HepG2 (cell line): ENCODE measurements around the gene CES2. TPM values are rescaled to one million over a fixed set of nuclear protein-coding genes. Genes with fewer than 3 reads are reported as not detected.

Source experiments
- HHEX ChIP-seq: IDR thresholded peaks from 2 replicates; pipeline ENCODE4 v1.6.1; 2016; ENCODE audit warnings: control low read depth
- KDM2A ChIP-seq: sonication (generic); formaldehyde crosslinking; IDR thresholded peaks from 2 replicates; pipeline ENCODE4 v1.4.0; 2020; ENCODE audit warnings: low read depth, missing genetic modification reagents, borderline replicate concordance
- KLF12 ChIP-seq: sonication (generic); formaldehyde crosslinking; IDR thresholded peaks from 2 replicates; pipeline ENCODE4 v1.4.0; 2020; ENCODE audit warnings: missing genetic modification reagents, borderline replicate concordance
- MED1 ChIP-seq: sonication (generic); formaldehyde crosslinking; IDR thresholded peaks from 2 replicates; pipeline ENCODE4 v1.4.0; 2020; ENCODE audit warnings: missing genetic modification reagents
- NR2C2 ChIP-seq: sonication (generic); formaldehyde crosslinking; IDR thresholded peaks from 2 replicates; pipeline ENCODE4 v1.4.0; 2020; ENCODE audit warnings: missing genetic modification reagents, mild to moderate bottlenecking, moderate library complexity, borderline replicate concordance
- RBM39 ChIP-seq: fragments of 200-400 bp; formaldehyde crosslinking; IDR thresholded peaks from one replicate; pipeline ENCODE4 v1.6.1; 2018; ENCODE audit warnings: antibody characterized with exemption, mild to moderate bottlenecking, low read depth, low read length; ENCODE audit not compliant: poor library complexity, severe bottlenecking
- RFXAP ChIP-seq: sonication (generic); formaldehyde crosslinking; IDR thresholded peaks from 2 replicates; pipeline ENCODE4 v1.4.0; 2020; ENCODE audit warnings: missing genetic modification reagents, borderline replicate concordance
- RNF2 ChIP-seq: fragments of 450-650 bp; conservative IDR thresholded peaks from 2 replicates; pipeline ENCODE4 v1.6.1; 2016; ENCODE audit warnings: low read depth
- SP1 ChIP-seq, 2 experiments: fragments of 450-650 bp in 1 of 2; sonication (generic) in 1 of 2; formaldehyde crosslinking in 1 of 2; IDR thresholded peaks; 2 replicates each; pipeline versions ENCODE4 v1.4.0 to v1.6.1; 2016 to 2020; ENCODE audit warnings: missing genetic modification reagents in 1 of 2
- ZFY ChIP-seq: sonication (generic); formaldehyde crosslinking; IDR thresholded peaks from 2 replicates; pipeline ENCODE4 v1.4.0; 2020; ENCODE audit warnings: missing genetic modification reagents
- ZNF557 ChIP-seq: sonication (generic); formaldehyde crosslinking; IDR thresholded peaks from 2 replicates; pipeline ENCODE4 v1.4.0; 2020; ENCODE audit warnings: missing genetic modification reagents
- ZNF724P ChIP-seq: sonication (generic); formaldehyde crosslinking; IDR thresholded peaks from 2 replicates; pipeline ENCODE4 v1.8.0; 2022; ENCODE audit warnings: missing genetic modification reagents, borderline replicate concordance
- polyA plus RNA-seq, 8 experiments: library from polyadenylated mRNA; depleted of rRNA in 3 of 8; stranded (reverse) in 7 of 8; unstranded in 1 of 8; fragments of >200 nt; fragmentation: Illumina TruSeq in 4 of 8; extraction: Trizol in 4 of 8; gene quantifications; 2 replicates each; pipeline versions ENCODE4 v1.2.1 to v1.2.3, GENCODE V29; 2011 to 2016; ENCODE audit warnings: low read depth in 4 of 8, missing spikeins in 1 of 8, mixed read lengths in 1 of 8; ENCODE audit not compliant: insufficient read depth in 1 of 8
- total RNA-seq, 5 experiments: library from RNA; depleted of rRNA; stranded (reverse); fragments of >200 nt; fragmentation: Illumina TruSeq; extraction: Trizol; gene quantifications; 2 replicates each; pipeline ENCODE4 v1.2.3, GENCODE V29; 2016; ENCODE audit warnings: low read depth in 1 of 5
- TF ChIP-seq, protein P1 (sequence below): sonication (generic); formaldehyde crosslinking; IDR thresholded peaks from 2 replicates; pipeline ENCODE4 v1.4.0; 2020; ENCODE audit warnings: mild to moderate bottlenecking, missing genetic modification reagents
- TF ChIP-seq, protein P2 (sequence below): IDR thresholded peaks from 2 replicates; pipeline ENCODE4 v1.6.1; 2012; ENCODE audit warnings: inconsistent platforms
- TF ChIP-seq, protein P3 (sequence below): IDR thresholded peaks from 2 replicates; pipeline ENCODE4 v1.6.1; 2012; ENCODE audit warnings: low read depth, low read length, improper control_type of control experiment
- TF ChIP-seq, protein P4 (sequence below): sonication (generic); formaldehyde crosslinking; IDR thresholded peaks from 2 replicates; pipeline ENCODE4 v1.9.0; 2022; ENCODE audit warnings: missing genetic modification reagents, mild to moderate bottlenecking, borderline replicate concordance
- TF ChIP-seq, protein P5 (sequence below): sonication (generic); formaldehyde crosslinking; IDR thresholded peaks from 2 replicates; pipeline ENCODE4 v1.5.1; 2020; ENCODE audit warnings: mild to moderate bottlenecking, missing genetic modification reagents, borderline replicate concordance
- TF ChIP-seq, protein P6 (sequence below): sonication (generic); formaldehyde crosslinking; IDR thresholded peaks from 2 replicates; pipeline ENCODE4 v1.5.0; 2020; ENCODE audit warnings: mild to moderate bottlenecking, missing genetic modification reagents

CES2 gene
- total and polyA plus RNA-seq, 2 of the 13 experiments (the other 11 are each of a cell fraction or from before 2014, with no cell fraction given), result 50.6 to 63.8 TPM

DNA sequence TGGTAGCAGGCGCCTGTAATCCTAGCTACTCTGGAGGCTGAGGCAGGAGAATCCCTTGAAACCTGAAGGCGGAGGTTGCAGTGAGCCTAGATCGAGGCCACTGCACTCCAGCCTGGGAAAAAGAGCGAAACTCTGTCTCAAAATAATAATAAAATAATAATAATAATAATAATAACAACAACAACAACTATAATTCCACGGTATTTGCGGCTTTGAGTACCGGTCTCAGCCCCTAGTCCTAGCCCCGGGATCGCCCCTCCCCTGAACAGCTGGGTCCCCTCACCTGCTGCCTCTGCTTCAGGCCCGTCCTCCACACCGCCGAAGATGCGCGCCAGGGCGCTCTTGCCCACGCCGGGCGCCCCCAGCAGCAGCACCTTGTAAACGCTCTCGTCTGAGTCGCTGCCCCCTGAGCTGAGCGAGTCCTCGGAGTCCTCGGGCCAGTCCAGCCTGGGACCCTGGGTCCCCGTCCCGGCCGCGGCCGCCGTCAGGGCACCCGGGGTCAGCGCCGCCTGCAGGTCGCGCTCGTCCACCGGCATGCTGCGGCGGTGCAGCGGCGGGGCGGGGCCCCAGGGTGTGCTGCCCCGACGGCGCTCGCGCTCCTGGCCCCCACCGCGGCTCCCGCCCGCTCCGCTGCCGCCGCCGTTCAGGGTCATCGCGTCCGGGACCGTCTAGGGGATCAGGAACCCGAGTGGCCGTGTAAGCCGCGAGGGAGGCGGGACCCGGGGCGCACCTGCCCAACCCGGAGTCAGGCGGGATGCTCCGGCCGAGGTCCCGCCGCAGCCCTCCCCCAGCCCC is 10.6 kb upstream of the CES2 start (continued):
- TF ChIP-seq, protein P1, sequence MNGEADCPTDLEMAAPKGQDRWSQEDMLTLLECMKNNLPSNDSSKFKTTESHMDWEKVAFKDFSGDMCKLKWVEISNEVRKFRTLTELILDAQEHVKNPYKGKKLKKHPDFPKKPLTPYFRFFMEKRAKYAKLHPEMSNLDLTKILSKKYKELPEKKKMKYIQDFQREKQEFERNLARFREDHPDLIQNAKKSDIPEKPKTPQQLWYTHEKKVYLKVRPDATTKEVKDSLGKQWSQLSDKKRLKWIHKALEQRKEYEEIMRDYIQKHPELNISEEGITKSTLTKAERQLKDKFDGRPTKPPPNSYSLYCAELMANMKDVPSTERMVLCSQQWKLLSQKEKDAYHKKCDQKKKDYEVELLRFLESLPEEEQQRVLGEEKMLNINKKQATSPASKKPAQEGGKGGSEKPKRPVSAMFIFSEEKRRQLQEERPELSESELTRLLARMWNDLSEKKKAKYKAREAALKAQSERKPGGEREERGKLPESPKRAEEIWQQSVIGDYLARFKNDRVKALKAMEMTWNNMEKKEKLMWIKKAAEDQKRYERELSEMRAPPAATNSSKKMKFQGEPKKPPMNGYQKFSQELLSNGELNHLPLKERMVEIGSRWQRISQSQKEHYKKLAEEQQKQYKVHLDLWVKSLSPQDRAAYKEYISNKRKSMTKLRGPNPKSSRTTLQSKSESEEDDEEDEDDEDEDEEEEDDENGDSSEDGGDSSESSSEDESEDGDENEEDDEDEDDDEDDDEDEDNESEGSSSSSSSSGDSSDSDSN (CRISPR knock-in tag), result peak; percentile 44; the same call in 1 of the 2 replicates
- TF ChIP-seq, protein P2, sequence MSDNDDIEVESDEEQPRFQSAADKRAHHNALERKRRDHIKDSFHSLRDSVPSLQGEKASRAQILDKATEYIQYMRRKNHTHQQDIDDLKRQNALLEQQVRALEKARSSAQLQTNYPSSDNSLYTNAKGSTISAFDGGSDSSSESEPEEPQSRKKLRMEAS, result peak; percentile 43; the same call in 1 of the 2 replicates
- TF ChIP-seq, protein P3, sequence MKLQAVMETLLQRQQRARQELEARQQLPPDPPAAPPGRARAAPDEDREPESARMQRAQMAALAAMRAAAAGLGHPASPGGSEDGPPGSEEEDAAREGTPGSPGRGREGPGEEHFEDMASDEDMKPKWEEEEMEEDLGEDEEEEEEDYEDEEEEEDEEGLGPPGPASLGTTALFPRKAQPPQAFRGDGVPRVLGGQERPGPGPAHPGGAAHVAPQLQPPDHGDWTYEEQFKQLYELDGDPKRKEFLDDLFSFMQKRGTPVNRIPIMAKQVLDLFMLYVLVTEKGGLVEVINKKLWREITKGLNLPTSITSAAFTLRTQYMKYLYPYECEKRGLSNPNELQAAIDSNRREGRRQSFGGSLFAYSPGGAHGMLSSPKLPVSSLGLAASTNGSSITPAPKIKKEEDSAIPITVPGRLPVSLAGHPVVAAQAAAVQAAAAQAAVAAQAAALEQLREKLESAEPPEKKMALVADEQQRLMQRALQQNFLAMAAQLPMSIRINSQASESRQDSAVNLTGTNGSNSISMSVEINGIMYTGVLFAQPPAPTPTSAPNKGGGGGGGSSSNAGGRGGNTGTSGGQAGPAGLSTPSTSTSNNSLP, result no peak
- no peak for TF ChIP-seq HHEX (CRISPR knock-in tag)
- TF ChIP-seq KLF12 (CRISPR knock-in tag), result peak; percentile 70; the same call in 1 of the 2 replicates
- peak; percentile 55 for TF ChIP-seq RBM39
- TF ChIP-seq RFXAP (CRISPR knock-in tag), result peak; percentile 35; the same call in 1 of the 2 replicates
- no peak for TF ChIP-seq ZNF557
- TF ChIP-seq KDM2A (CRISPR knock-in tag), result peak; percentile 59
- TF ChIP-seq NR2C2, result no peak
- TF ChIP-seq, protein P4, sequence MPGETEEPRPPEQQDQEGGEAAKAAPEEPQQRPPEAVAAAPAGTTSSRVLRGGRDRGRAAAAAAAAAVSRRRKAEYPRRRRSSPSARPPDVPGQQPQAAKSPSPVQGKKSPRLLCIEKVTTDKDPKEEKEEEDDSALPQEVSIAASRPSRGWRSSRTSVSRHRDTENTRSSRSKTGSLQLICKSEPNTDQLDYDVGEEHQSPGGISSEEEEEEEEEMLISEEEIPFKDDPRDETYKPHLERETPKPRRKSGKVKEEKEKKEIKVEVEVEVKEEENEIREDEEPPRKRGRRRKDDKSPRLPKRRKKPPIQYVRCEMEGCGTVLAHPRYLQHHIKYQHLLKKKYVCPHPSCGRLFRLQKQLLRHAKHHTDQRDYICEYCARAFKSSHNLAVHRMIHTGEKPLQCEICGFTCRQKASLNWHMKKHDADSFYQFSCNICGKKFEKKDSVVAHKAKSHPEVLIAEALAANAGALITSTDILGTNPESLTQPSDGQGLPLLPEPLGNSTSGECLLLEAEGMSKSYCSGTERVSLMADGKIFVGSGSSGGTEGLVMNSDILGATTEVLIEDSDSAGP, result no peak
- peak; percentile 28; the same call in 1 of the 2 replicates for TF ChIP-seq MED1 (CRISPR knock-in tag)
- TF ChIP-seq, protein P5, sequence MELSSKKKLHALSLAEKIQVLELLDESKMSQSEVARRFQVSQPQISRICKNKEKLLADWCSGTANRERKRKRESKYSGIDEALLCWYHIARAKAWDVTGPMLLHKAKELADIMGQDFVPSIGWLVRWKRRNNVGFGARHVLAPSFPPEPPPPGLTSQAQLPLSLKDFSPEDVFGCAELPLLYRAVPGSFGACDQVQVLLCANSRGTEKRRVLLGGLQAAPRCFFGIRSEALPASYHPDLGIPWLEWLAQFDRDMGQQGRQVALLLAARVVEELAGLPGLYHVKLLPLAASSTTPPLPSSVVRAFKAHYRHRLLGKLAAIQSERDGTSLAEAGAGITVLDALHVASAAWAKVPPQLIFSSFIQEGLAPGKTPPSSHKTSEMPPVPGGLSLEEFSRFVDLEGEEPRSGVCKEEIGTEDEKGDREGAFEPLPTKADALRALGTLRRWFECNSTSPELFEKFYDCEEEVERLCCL (CRISPR knock-in tag), result no peak
- TF ChIP-seq, protein P6, sequence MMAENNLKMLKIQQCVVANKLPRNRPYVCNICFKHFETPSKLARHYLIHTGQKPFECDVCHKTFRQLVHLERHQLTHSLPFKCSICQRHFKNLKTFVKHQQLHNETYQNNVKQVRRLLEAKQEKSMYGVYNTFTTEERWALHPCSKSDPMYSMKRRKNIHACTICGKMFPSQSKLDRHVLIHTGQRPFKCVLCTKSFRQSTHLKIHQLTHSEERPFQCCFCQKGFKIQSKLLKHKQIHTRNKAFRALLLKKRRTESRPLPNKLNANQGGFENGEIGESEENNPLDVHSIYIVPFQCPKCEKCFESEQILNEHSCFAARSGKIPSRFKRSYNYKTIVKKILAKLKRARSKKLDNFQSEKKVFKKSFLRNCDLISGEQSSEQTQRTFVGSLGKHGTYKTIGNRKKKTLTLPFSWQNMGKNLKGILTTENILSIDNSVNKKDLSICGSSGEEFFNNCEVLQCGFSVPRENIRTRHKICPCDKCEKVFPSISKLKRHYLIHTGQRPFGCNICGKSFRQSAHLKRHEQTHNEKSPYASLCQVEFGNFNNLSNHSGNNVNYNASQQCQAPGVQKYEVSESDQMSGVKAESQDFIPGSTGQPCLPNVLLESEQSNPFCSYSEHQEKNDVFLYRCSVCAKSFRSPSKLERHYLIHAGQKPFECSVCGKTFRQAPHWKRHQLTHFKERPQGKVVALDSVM, result no peak
- peak; percentile 55 for TF ChIP-seq ZFY (CRISPR knock-in tag)
- TF ChIP-seq ZNF724P (CRISPR knock-in tag), result 0 out of 2 replicates have a peak, but pooled peaks have one; percentile 45
- no peak for TF ChIP-seq SP1 (IDR thresholded peaks at IDR 0.05)
- no peak for TF ChIP-seq SP1 (CRISPR knock-in tag; IDR thresholded peaks at IDR 0.05)
- TF ChIP-seq RNF2, result no peak
